ENCODE results near the gene NRG3. TPM values are rescaled to one million over a fixed set of nuclear protein-coding genes. Genes with fewer than 3 reads are reported as not detected.

The NRG3 gene
- total RNA-seq, 6 experiments from 2014 or later, result not detected

- H3K9me3 Mint-ChIP-seq, result peaks cover 51% of the 10 kb centered on the region
- no peak for TF ChIP-seq CTCF (IDR thresholded peaks at IDR 0.05)
- no peaks in the 10 kb centered on the region for H3K4me1 Mint-ChIP-seq (ENCODE audit: low read depth)
- H3K27me3 Mint-ChIP-seq (ENCODE audit: insufficient read depth), result peaks cover 1% of the 10 kb centered on the region; the same call in 1 of the 2 replicates
- H3K27ac Mint-ChIP-seq, result no peak overlapping the region
- no peak for DNase-seq
- no peak overlapping the region for H3K4me3 Mint-ChIP-seq
- H3K36me3 Mint-ChIP-seq (ENCODE audit: low read depth), result no peaks in the 10 kb centered on the region
Measured at GRCh38 chr10:81969136-81969535, 94.1 kb downstream of the NRG3 start.

GRCh38 chr10:81978238-81978637, 103.2 kb downstream of the NRG3 start:
- DNase-seq, result no peak

GRCh38 chr10:81981724-81982123, 106.7 kb downstream of the NRG3 start:
- Mint-ChIP-seq H3K9me3 (peaks cover 39% of the 10 kb centered on the region), H3K27me3 (ENCODE audit: insufficient read depth) (no peaks in the 10 kb centered on the region), H3K36me3 (ENCODE audit: low read depth) (no peaks in the 10 kb centered on the region), H3K4me3 (no peak overlapping the region), H3K4me1 (ENCODE audit: low read depth) (no peaks in the 10 kb centered on the region), H3K27ac (no peak overlapping the region)
- TF ChIP-seq CTCF (IDR thresholded peaks at IDR 0.05), result no peak
- no peak for DNase-seq

More at GRCh38 chr10:81978238-81978637, 103.2 kb downstream of the NRG3 start:
- Mint-ChIP-seq H3K27ac (no peak overlapping the region), H3K36me3 (ENCODE audit: low read depth) (no peaks in the 10 kb centered on the region), H3K9me3 (peaks cover 42% of the 10 kb centered on the region), H3K27me3 (ENCODE audit: insufficient read depth) (no peaks in the 10 kb centered on the region), H3K4me3 (no peak overlapping the region), H3K4me1 (ENCODE audit: low read depth) (no peaks in the 10 kb centered on the region)
- TF ChIP-seq CTCF (IDR thresholded peaks at IDR 0.05), result no peak

GRCh38 chr10:81984428-81984827, 109.4 kb downstream of the NRG3 start:
- H3K9me3 Mint-ChIP-seq, result peaks cover 45% of the 10 kb centered on the region
- TF ChIP-seq CTCF (IDR thresholded peaks at IDR 0.05), result no peak
- H3K4me1 Mint-ChIP-seq (ENCODE audit: low read depth), result no peaks in the 10 kb centered on the region
- no peak overlapping the region for H3K4me3 Mint-ChIP-seq
- H3K36me3 Mint-ChIP-seq (ENCODE audit: low read depth), result no peaks in the 10 kb centered on the region
- no peaks in the 10 kb centered on the region for H3K27me3 Mint-ChIP-seq (ENCODE audit: insufficient read depth)
- H3K27ac Mint-ChIP-seq, result no peak overlapping the region
- no peak for DNase-seq

GRCh38 chr10:81995254-81995653, 120.3 kb downstream of the NRG3 start:
- Mint-ChIP-seq H3K4me1 (ENCODE audit: low read depth) (no peaks in the 10 kb centered on the region), H3K9me3 (peaks cover 33% of the 10 kb centered on the region), H3K27ac (no peak overlapping the region), H3K36me3 (ENCODE audit: low read depth) (no peaks in the 10 kb centered on the region; the same call in 1 of the 2 replicates), H3K27me3 (ENCODE audit: insufficient read depth) (peaks cover 1% of the 10 kb centered on the region; the same call in 1 of the 2 replicates), H3K4me3 (no peak overlapping the region)
- TF ChIP-seq CTCF (IDR thresholded peaks at IDR 0.05), result no peak
- DNase-seq, result no peak

GRCh38 chr10:81996927-81997326, 121.9 kb downstream of the NRG3 start:
- Mint-ChIP-seq H3K4me1 (ENCODE audit: low read depth) (no peaks in the 10 kb centered on the region), H3K9me3 (peaks cover 40% of the 10 kb centered on the region), H3K4me3 (no peak overlapping the region), H3K36me3 (ENCODE audit: low read depth) (no peaks in the 10 kb centered on the region; the same call in 1 of the 2 replicates), H3K27me3 (ENCODE audit: insufficient read depth) (peaks cover 1% of the 10 kb centered on the region; the same call in 1 of the 2 replicates), H3K27ac (no peak overlapping the region)
- no peak for TF ChIP-seq CTCF (IDR thresholded peaks at IDR 0.05)
- no peak for DNase-seq

All from HFFc6 (cell line).